Neural cell (in vitro differentiated cells): Measurements from ENCODE around the gene KCNQ5. TPM values are rescaled to one million over a fixed set of nuclear protein-coding genes. Genes with fewer than 3 reads are reported as not detected.

Source experiments
- H2AFZ ChIP-seq: fragments of 200-600, 300-800 bp; sonication (generic), shearing (Covaris generic); 2 replicates; pipeline ENCODE4 v1.6.0; 2014; ENCODE audit warnings: low read depth, mild to moderate bottlenecking, antibody characterized with exemption, low read length, moderate library complexity
- H3F3A ChIP-seq: fragments of 200-600 bp; shearing (Covaris generic); 2 replicates; pipeline ENCODE4 v1.6.1; 2016; ENCODE audit warnings: mild to moderate bottlenecking, moderate library complexity, mixed read lengths, antibody characterized with exemption, low read length; ENCODE audit not compliant: insufficient read depth, poor library complexity, severe bottlenecking
- H3K27ac ChIP-seq: fragments of 200-600, 300-800 bp; sonication (generic), shearing (Covaris generic); 2 replicates; pipeline ENCODE4 v1.5.1; 2014; ENCODE audit warnings: mild to moderate bottlenecking, low read length, moderate library complexity
- H3K27me3 ChIP-seq: fragments of 300-800, 200-600 bp; sonication (generic), shearing (Covaris generic); 2 replicates; pipeline ENCODE4 v1.6.0; 2014; ENCODE audit warnings: mild to moderate bottlenecking, low read depth, low read length, moderate library complexity; ENCODE audit not compliant: insufficient read depth
- H3K36me3 ChIP-seq: fragments of 300-800, 200-600 bp; sonication (generic), shearing (Covaris generic); 2 replicates; pipeline ENCODE4 v1.5.1; 2014; ENCODE audit warnings: mild to moderate bottlenecking, antibody characterized with exemption, low read length, moderate library complexity; ENCODE audit not compliant: insufficient read depth
- H3K4me2 ChIP-seq: fragments of 300-800, 200-600 bp; sonication (generic), shearing (Covaris generic); 2 replicates; pipeline ENCODE4 v1.6.0; 2014; ENCODE audit warnings: mild to moderate bottlenecking, low read length
- H3K4me3 ChIP-seq: fragments of 300-800, 200-600 bp; sonication (generic), shearing (Covaris generic); 2 replicates; pipeline ENCODE4 v1.5.1; 2014; ENCODE audit warnings: mild to moderate bottlenecking, low read length, moderate library complexity
- H3K79me2 ChIP-seq: fragments of 200-600 bp; shearing (Covaris generic); replicated peaks from 2 replicates; pipeline ENCODE4 v1.6.0; 2014; ENCODE audit warnings: mild to moderate bottlenecking, low read length, moderate library complexity; ENCODE audit not compliant: insufficient read depth
- H3K9ac ChIP-seq: fragments of 300-800, 200-600 bp; sonication (generic), shearing (Covaris generic); 2 replicates; pipeline ENCODE4 v1.6.1; 2016; ENCODE audit warnings: mild to moderate bottlenecking, low read length, mixed read lengths
- H3K9me2 ChIP-seq: fragments of 200-600 bp; shearing (Covaris generic); 2 replicates; pipeline ENCODE4 v1.6.1; 2016; ENCODE audit warnings: mild to moderate bottlenecking, low read length, mixed read lengths; ENCODE audit not compliant: insufficient read depth
- H3K9me3 ChIP-seq: fragments of 200-600, 300-800 bp; sonication (generic), shearing (Covaris generic); 2 replicates; pipeline ENCODE4 v1.6.1; 2016; ENCODE audit warnings: mild to moderate bottlenecking, mixed run types, low read length, moderate library complexity, mixed read lengths
- H4K20me1 ChIP-seq: fragments of 200-600 bp; shearing (Covaris generic); 2 replicates; pipeline ENCODE4 v1.6.1; 2016; ENCODE audit warnings: mild to moderate bottlenecking, mixed run types; ENCODE audit not compliant: insufficient read depth
- EP300 ChIP-seq: fragments of 450-650 bp; conservative IDR thresholded peaks from 2 replicates; pipeline ENCODE4 v1.6.1; 2014; ENCODE audit warnings: antibody characterized with exemption, mild to moderate bottlenecking, moderate library complexity; ENCODE audit not compliant: poor library complexity, severe bottlenecking
- EZH2 ChIP-seq: fragments of 200-600, 300-800 bp; shearing (Covaris generic), sonication (generic); IDR thresholded peaks from 2 replicates; pipeline ENCODE4 v1.6.1; 2014; ENCODE audit warnings: antibody characterized with exemption, low read length, borderline replicate concordance, mild to moderate bottlenecking; ENCODE audit not compliant: insufficient read depth, poor library complexity, severe bottlenecking
- MXI1 ChIP-seq: fragments of 450-650 bp; conservative IDR thresholded peaks from 2 replicates; pipeline ENCODE4 v1.6.1; 2014; ENCODE audit warnings: antibody characterized with exemption, mild to moderate bottlenecking; ENCODE audit not compliant: poor library complexity, severe bottlenecking
- POLR2AphosphoS5 ChIP-seq: IDR thresholded peaks from 2 replicates; pipeline ENCODE4 v1.6.1; 2012
- RAD21 ChIP-seq: fragments of 450-650 bp; conservative IDR thresholded peaks from 2 replicates; pipeline ENCODE4 v1.6.1; 2014; ENCODE audit warnings: antibody characterized with exemption, mild to moderate bottlenecking, moderate library complexity
- REST ChIP-seq: IDR thresholded peaks from 2 replicates; pipeline ENCODE4 v1.6.1; 2012; ENCODE audit warnings: borderline replicate concordance
- SMC3 ChIP-seq: fragments of 450-650 bp; conservative IDR thresholded peaks from 2 replicates; pipeline ENCODE4 v1.6.1; 2014; ENCODE audit warnings: antibody characterized with exemption, mild to moderate bottlenecking, moderate library complexity; ENCODE audit not compliant: poor library complexity
- TAF1 ChIP-seq: IDR thresholded peaks from 2 replicates; pipeline ENCODE4 v1.6.1; 2012; ENCODE audit warnings: low read depth
- polyA plus RNA-seq: library from polyadenylated mRNA; depleted of rRNA; stranded (reverse); fragments of >200 nt; gene quantifications from 2 replicates; pipeline ENCODE4 v1.2.3, GENCODE V29; 2014
- TF ChIP-seq, protein P1 (sequence below): fragments of 450-650 bp; IDR thresholded peaks from 2 replicates; pipeline ENCODE4 v1.5.1; 2014; ENCODE audit warnings: antibody characterized with exemption, mild to moderate bottlenecking, moderate library complexity; ENCODE audit not compliant: poor library complexity, severe bottlenecking

Gene KCNQ5
- polyA plus RNA-seq, 1 donor from 2014 or later = 0.30 TPM

GRCh38 chr6:73042892-73043291 is 421.0 kb downstream of the KCNQ5 start:
- H3K79me2 ChIP-seq = no peaks in the 10 kb centered on the region
- H3K9me3 ChIP-seq = no peaks in the 10 kb centered on the region
- H3F3A ChIP-seq = no peaks in the 10 kb centered on the region
- H3K9me2 ChIP-seq = no peaks in the 10 kb centered on the region
- H4K20me1 ChIP-seq = no peaks in the 10 kb centered on the region
- no peak overlapping the region for H2AFZ ChIP-seq
- TF ChIP-seq MXI1 (no peak), EZH2 (no peak), SMC3 (no peak), REST (no peak), EP300 (no peak), POLR2AphosphoS5 (no peak), TAF1 (no peak), RAD21 (no peak)
- TF ChIP-seq, protein P1, sequence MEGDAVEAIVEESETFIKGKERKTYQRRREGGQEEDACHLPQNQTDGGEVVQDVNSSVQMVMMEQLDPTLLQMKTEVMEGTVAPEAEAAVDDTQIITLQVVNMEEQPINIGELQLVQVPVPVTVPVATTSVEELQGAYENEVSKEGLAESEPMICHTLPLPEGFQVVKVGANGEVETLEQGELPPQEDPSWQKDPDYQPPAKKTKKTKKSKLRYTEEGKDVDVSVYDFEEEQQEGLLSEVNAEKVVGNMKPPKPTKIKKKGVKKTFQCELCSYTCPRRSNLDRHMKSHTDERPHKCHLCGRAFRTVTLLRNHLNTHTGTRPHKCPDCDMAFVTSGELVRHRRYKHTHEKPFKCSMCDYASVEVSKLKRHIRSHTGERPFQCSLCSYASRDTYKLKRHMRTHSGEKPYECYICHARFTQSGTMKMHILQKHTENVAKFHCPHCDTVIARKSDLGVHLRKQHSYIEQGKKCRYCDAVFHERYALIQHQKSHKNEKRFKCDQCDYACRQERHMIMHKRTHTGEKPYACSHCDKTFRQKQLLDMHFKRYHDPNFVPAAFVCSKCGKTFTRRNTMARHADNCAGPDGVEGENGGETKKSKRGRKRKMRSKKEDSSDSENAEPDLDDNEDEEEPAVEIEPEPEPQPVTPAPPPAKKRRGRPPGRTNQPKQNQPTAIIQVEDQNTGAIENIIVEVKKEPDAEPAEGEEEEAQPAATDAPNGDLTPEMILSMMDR = no peak
- H3K27me3 ChIP-seq = no peaks in the 10 kb centered on the region
- H3K4me3 ChIP-seq = no peak overlapping the region
- no peak overlapping the region for H3K27ac ChIP-seq
- H3K9ac ChIP-seq = no peak overlapping the region
- no peaks in the 10 kb centered on the region for H3K36me3 ChIP-seq
- H3K4me2 ChIP-seq = no peak overlapping the region

GRCh38 chr6:73043446-73043845 is 421.6 kb downstream of the KCNQ5 start:
- Histone ChIP-seq H3K9ac (no peak overlapping the region), H3K4me3 (no peak overlapping the region), H3K9me2 (no peaks in the 10 kb centered on the region), H3K79me2 (no peaks in the 10 kb centered on the region), H2AFZ (no peak overlapping the region), H3K27me3 (no peaks in the 10 kb centered on the region), H3K36me3 (no peaks in the 10 kb centered on the region), H3K4me2 (no peak overlapping the region), H3K27ac (no peak overlapping the region), H3K9me3 (no peaks in the 10 kb centered on the region), H4K20me1 (no peaks in the 10 kb centered on the region), H3F3A (no peaks in the 10 kb centered on the region)
- TF ChIP-seq RAD21 = no peak
- TF ChIP-seq, protein P1 = no peak
